Heart right ventricle (tissue), 16 donors: Measurements from ENCODE around the gene CACTIN. TPM values are rescaled to one million over a fixed set of nuclear protein-coding genes. Genes with fewer than 3 reads are reported as not detected.

Experiments
- ATAC-seq, 8 donors: fragments of 200-7000 bp; cut with Tn5 transposase; one replicate each; pipeline ENCODE4 v1.9.1; 2020; ENCODE audit warnings: mild to moderate bottlenecking in 8 of 8, moderate library complexity in 8 of 8, moderate number of reproducible peaks in 1 of 8
- DNase-seq, 2 donors: peaks; one replicate each; pipeline ENCODE4 v3.0.0-alpha.2; 2020
- H3K27ac ChIP-seq, 10 donors: fragments of 200-600 bp; sonication (generic) in 2 of 10; one replicate each; pipeline versions ENCODE4 v1.5.0 to v1.8.0; 2020 to 2022; ENCODE audit warnings: mild to moderate bottlenecking in 3 of 10
- H3K27me3 ChIP-seq, 7 donors: fragments of 200-600 bp; one replicate each; pipeline ENCODE4 v1.8.0; 2021 to 2022; ENCODE audit warnings: mild to moderate bottlenecking in 2 of 7
- H3K36me3 ChIP-seq, 9 donors: fragments of 200-600 bp; sonication (generic) in 1 of 9; one replicate each; pipeline versions ENCODE4 v1.5.0 to v1.8.0; 2020 to 2022; ENCODE audit warnings: mild to moderate bottlenecking in 2 of 9
- H3K4me1 ChIP-seq, 9 donors: fragments of 200-600 bp; sonication (generic) in 1 of 9; one replicate each; pipeline versions ENCODE4 v1.5.0 to v1.8.0; 2020 to 2022; ENCODE audit warnings: mild to moderate bottlenecking in 4 of 9
- H3K4me3 ChIP-seq, 10 donors: fragments of 200-600 bp; sonication (generic) in 2 of 10; one replicate each; pipeline versions ENCODE4 v1.5.0 to v1.8.0; 2020 to 2022; ENCODE audit warnings: mild to moderate bottlenecking in 7 of 10, moderate library complexity in 2 of 10
- H3K9me3 ChIP-seq, 11 donors: fragments of 200-600 bp in 10 of 11; sonication (generic) in 2 of 11; one replicate each; pipeline versions ENCODE4 v1.5.0 to v1.8.0; 2013 to 2022; ENCODE audit warnings: mild to moderate bottlenecking in 2 of 11, control low read depth in 1 of 11, moderate library complexity in 1 of 11
- whole genome bisulfite sequencing, 2 donors: extraction: QIAGEN DNeasy Blood & Tissue Kit; methylation state at CpG; one replicate each; pipeline ENCODE4 v1.1.7; 2013; ENCODE audit warnings: inconsistent platforms in 1 of 2; 5-methylcytosine and 5-hydroxymethylcytosine counted together
- intact Hi-C, 10 donors: fragments of 100-400 bp; cut with DNase I; formaldehyde crosslinking; loops; one replicate each; pipeline versions ENCODE4 v1.11.1 to v1.14.2; 2022
- polyA plus RNA-seq, 2 donors: library from polyadenylated mRNA; stranded (reverse); fragments of 200-250 nt; gene quantifications; one replicate each; pipeline ENCODE4 v1.2.3, GENCODE V29; 2013
- total RNA-seq, 10 donors: library from RNA; stranded (reverse); fragmentation: NEBNext Ultra II Directional in 3 of 10; extraction: Animal tissue kit (Norgen Biotek cat#: 25700) in 3 of 10; gene quantifications; one replicate each; pipeline versions ENCODE4 v1.2.1 to v1.2.4, GENCODE V29; 2021 to 2023
- TF ChIP-seq, protein P1 (sequence below), 9 donors: fragments of 200-600 bp; sonication (generic) in 2 of 9; IDR thresholded peaks; one replicate each; pipeline versions ENCODE4 v1.5.0 to v1.8.0; 2021 to 2022; ENCODE audit warnings: antibody characterized with exemption in 9 of 9, mild to moderate bottlenecking in 5 of 9, moderate library complexity in 1 of 9
- donor health status: Arrhythmogenic right ventricular cardiomyopathy.
- donor health status: ischemic (EF 13 %, LVEDD 7.1; RV severe dilation, severe dysfunction).
- donor health status: healthy with polysubstance abuse.
- donor health status: DM: no; HTN: yes; CAD: no.
- donor health status: DM: no; HTN: no; CAD: no.
- donor health status: ischemic (EF 25% LVEDD 6.9; RV normal size, moderate dysfunction).
- donor health status: ischemic (EF 25% LVEDD 5.7; RV mildly dilated, moderate dysfunction).
- donor health status: healthy.
- donor health status: DM: yes; HTN: yes; CAD: no.
- donor health status: Ischemic cardiomyopathy.
- donor health status: ischemic (EF 35%, LVEDD 5.7; RV mildly dilated, moderate dysfunction).
- donor health status: nonischemic (EF 11% LVEDD 7.7; RV severe dilation, severe dysfunction).
- donor health status: DM: yes; HTN: yes; CAD: no.
- donor health status: PGD.
- donor health status: ischemic (EF 29% LVEDD 5.4; RV normal size, mild dysfunction).
- donor health status: nonischemic (EF 23%, LVEDD 6.1; RV moderate dilation, normal function).

Gene CACTIN
- total and polyA plus RNA-seq, 12 donors: 9.7 to 17.6 (median 12.7) TPM

DNA sequence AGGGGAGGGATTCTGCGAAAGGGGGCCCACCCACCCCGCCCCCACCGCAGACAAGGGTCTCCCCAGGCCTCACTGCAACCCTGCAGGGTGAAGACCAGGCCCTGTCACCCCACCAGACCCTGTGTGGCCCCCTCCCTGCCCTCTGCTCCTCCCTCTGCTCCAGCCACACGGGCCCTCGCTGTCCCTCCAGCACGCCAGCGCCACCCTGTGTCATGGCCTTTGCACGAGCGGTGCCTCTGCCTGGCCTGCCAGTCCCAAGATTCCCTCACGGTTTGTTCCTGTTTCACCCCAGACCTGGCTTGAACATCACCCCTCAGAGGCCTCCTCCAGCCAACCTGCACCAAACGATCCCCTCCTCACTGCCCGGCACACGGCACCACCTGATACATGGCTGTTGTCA, 46.4 kb upstream of the CACTIN start:
- Histone ChIP-seq H3K4me3 (no peak overlapping the region), H3K9me3 (peaks cover 0 to 7% (median 0%) of the 10 kb centered on the region in 11 donors), H3K36me3 (peaks cover 0 to 7% (median 0%) of the 10 kb centered on the region in 9 donors), H3K27me3 (peaks cover 0 to 10% (median 0%) of the 10 kb centered on the region in 7 donors), H3K27ac (peak overlapping the region; percentile 19 to 100 (median 98)), H3K4me1 (peaks cover 26 to 63% (median 49%) of the 10 kb centered on the region in 9 donors)
- TF ChIP-seq, protein P1, sequence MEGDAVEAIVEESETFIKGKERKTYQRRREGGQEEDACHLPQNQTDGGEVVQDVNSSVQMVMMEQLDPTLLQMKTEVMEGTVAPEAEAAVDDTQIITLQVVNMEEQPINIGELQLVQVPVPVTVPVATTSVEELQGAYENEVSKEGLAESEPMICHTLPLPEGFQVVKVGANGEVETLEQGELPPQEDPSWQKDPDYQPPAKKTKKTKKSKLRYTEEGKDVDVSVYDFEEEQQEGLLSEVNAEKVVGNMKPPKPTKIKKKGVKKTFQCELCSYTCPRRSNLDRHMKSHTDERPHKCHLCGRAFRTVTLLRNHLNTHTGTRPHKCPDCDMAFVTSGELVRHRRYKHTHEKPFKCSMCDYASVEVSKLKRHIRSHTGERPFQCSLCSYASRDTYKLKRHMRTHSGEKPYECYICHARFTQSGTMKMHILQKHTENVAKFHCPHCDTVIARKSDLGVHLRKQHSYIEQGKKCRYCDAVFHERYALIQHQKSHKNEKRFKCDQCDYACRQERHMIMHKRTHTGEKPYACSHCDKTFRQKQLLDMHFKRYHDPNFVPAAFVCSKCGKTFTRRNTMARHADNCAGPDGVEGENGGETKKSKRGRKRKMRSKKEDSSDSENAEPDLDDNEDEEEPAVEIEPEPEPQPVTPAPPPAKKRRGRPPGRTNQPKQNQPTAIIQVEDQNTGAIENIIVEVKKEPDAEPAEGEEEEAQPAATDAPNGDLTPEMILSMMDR (IDR thresholded peaks at IDR 0.05): no peak
- no peak for DNase-seq
- WGBS, 2 donors: 86 to 91% methylated on average over 13 of the region's 13 CpGs
- ATAC-seq: no peak
- intact Hi-C loops: no loop called here

DNA sequence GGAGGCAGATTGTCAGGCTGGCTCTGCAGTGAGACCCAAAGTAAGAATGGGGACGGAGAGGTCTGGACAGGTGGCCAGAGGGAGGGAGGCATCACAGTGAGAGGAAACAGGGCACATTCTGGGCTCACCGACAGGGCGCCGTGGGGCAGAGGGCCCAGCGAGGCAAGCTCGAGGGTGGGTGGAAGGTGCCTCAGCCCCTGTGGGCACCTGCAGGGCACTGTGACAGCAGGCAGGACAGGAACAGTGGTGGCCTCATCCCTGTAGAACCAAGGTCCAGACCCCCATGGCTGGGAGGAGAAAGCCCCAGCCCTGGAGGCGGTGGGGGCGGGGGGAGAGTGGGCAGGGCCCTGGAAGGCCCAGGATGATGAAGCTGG, 46.0 kb upstream of the CACTIN start:
- Histone ChIP-seq H3K4me1 (peaks cover 26 to 67% (median 52%) of the 10 kb centered on the region in 9 donors), H3K27ac (peak overlapping the region; percentile 90 to 100 (median 99)), H3K4me3 (no peak overlapping the region), H3K36me3 (peaks cover 0 to 7% (median 0%) of the 10 kb centered on the region in 9 donors), H3K27me3 (peaks cover 0 to 10% (median 0%) of the 10 kb centered on the region in 7 donors), H3K9me3 (peaks cover 0 to 7% (median 0%) of the 10 kb centered on the region in 11 donors)
- intact Hi-C loops: no loop called here
- WGBS, 2 donors: 89 to 94% methylated on average over 8 of the region's 8 CpGs
- TF ChIP-seq, protein P1 (IDR thresholded peaks at IDR 0.05): no peak
- no peak for DNase-seq
- no peak for ATAC-seq

DNA sequence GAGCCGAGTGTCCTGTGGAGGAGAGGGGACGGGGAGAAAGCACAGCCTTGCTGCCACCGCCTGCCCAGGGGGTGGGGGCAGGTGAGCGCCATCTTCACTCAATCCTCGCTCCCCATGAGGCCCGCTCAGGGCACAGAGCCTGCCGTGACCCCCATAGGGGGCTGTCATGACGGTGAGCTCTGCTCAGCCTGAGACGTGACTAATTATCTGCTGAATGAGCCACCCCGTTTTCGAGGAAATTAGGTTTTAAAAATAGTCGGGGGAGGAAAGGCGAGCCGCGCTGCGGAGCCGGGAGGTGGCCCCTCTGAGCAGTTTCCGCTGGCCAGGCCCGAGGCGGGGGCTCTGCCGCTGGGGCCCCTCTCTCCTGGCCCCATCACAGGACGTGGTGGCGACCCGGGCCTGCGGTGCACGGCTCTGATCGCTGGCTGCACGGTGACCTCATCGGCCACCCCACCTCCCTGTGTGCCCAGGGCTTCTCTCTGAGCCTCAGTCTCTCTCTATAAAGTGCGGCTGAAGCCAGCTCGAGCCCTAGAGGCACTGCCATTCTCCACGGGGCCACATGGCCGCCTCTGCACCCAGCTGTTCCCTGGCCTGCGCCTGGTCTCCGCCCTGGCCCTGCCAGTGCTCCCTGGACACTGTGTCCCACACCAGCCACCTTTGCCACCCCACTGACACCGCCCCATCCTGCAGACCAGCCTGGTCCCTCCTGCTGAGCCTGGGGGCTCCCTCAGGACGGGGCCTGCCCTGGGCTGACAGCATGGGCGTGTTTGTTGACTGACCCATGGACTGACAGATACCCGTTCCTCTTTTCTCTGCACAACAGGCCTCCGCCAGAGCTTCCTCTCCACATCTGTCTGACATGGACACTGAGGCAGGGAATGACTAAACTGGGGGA, 45.3 kb upstream of the CACTIN start:
- intact Hi-C loops: loop anchor here in 1 of 10 donors (1.0 to 2.0 kb wide), 2 partner anchors 11 to 27 kb away; no protein-coding TSS in a partner anchor
- Histone ChIP-seq H3K36me3 (peaks cover 0 to 10% (median 0%) of the 10 kb centered on the region in 9 donors), H3K4me3 (peak overlapping the region in 9 of 10 donors; percentile 6 to 52 (median 38)), H3K27ac (peak overlapping the region; percentile 90 to 100 (median 99)), H3K27me3 (peaks cover 0 to 10% (median 0%) of the 10 kb centered on the region in 7 donors), H3K9me3 (peaks cover 0 to 7% (median 0%) of the 10 kb centered on the region in 11 donors), H3K4me1 (peaks cover 26 to 71% (median 52%) of the 10 kb centered on the region in 9 donors)
- ATAC-seq: peak in 7 of 8 donors; percentile 6 to 41 (median 24)
- TF ChIP-seq, protein P1 (IDR thresholded peaks at IDR 0.05): peak in 5 of 9 donors; percentile 25 to 49 (median 33)
- 44 to 48% methylated on average over 40 of the region's 40 CpGs for WGBS, 2 donors
- no peak for DNase-seq
